ENCODE data around the gene SLC16A12. TPM values are rescaled to one million over a fixed set of nuclear protein-coding genes. Genes with fewer than 3 reads are reported as not detected.
"Not testable (repeated sequence)": the region's sequence is repeated elsewhere in the genome, so short reads cannot be mapped to it uniquely, and the experiment has no call there.

Gene SLC16A12
- total RNA-seq, 2 donors from 2014 or later: not detected

GRCh38 chr10:89466599-89467035 is 68.8 kb downstream of the SLC16A12 start:
- no peak for DNase-seq (ENCODE audit: low spot score in 2 of 2)
- H3K36me3 Mint-ChIP-seq: no peaks in the 10 kb centered on the region
- no peak overlapping the region for H3K27ac Mint-ChIP-seq
- H3K9me3 Mint-ChIP-seq: no peaks in the 10 kb centered on the region
- no peak for ATAC-seq

- ATAC-seq (no peak), DNase-seq (ENCODE audit: low spot score in 2 of 2) (no peak)
- H3K27ac Mint-ChIP-seq: no peak overlapping the region
- no peaks in the 10 kb centered on the region for H3K9me3 Mint-ChIP-seq
- no peaks in the 10 kb centered on the region for H3K36me3 Mint-ChIP-seq
Observed at GRCh38 chr10:89465196-89465595, 70.2 kb downstream of the SLC16A12 start.

GRCh38 chr10:89463846-89464537 is 71.4 kb downstream of the SLC16A12 start:
- DNase-seq (ENCODE audit: low spot score in 2 of 2): no peak
- Mint-ChIP-seq H3K27ac (no peak overlapping the region), H3K36me3 (no peaks in the 10 kb centered on the region), H3K9me3 (no peaks in the 10 kb centered on the region)
- ATAC-seq: no peak

- no peak for DNase-seq (ENCODE audit: low spot score in 2 of 2)
- no peaks in the 10 kb centered on the region for H3K9me3 Mint-ChIP-seq
- no peak overlapping the region for H3K27ac Mint-ChIP-seq
- no peaks in the 10 kb centered on the region for H3K36me3 Mint-ChIP-seq
- ATAC-seq: no peak
Observed at GRCh38 chr10:89458784-89459183, 76.6 kb downstream of the SLC16A12 start.

- no peak overlapping the region for H3K27ac Mint-ChIP-seq
- H3K9me3 Mint-ChIP-seq: no peaks in the 10 kb centered on the region
- DNase-seq (ENCODE audit: low spot score in 2 of 2) (no peak), ATAC-seq (no peak)
- no peaks in the 10 kb centered on the region for H3K36me3 Mint-ChIP-seq
Observed at GRCh38 chr10:89458291-89458690, 77.1 kb downstream of the SLC16A12 start.

GRCh38 chr10:89454561-89455347 is 80.6 kb downstream of the SLC16A12 start:
- no peak for ATAC-seq
- no peaks in the 10 kb centered on the region for H3K36me3 Mint-ChIP-seq
- H3K27ac Mint-ChIP-seq: no peak overlapping the region
- DNase-seq (ENCODE audit: low spot score in 2 of 2): no peak
- no peaks in the 10 kb centered on the region for H3K9me3 Mint-ChIP-seq

GRCh38 chr10:89452193-89452592 is 83.2 kb downstream of the SLC16A12 start:
- ATAC-seq: peak in 1 of 2 donors; percentile 18
- Mint-ChIP-seq H3K27ac (no peak overlapping the region), H3K36me3 (no peaks in the 10 kb centered on the region), H3K9me3 (peaks cover 0 to 5% of the 10 kb centered on the region in 2 donors)
- DNase-seq (ENCODE audit: low spot score in 2 of 2): no peak

GRCh38 chr10:89450901-89451300 is 84.5 kb downstream of the SLC16A12 start:
- ATAC-seq: no peak
- no peak overlapping the region for H3K27ac Mint-ChIP-seq

GRCh38 chr10:89444819-89445218 is 90.6 kb downstream of the SLC16A12 start:
- not testable (repeated sequence) for ATAC-seq
- H3K9me3 Mint-ChIP-seq: peaks cover 7 to 11% of the 10 kb centered on the region in 2 donors

More at GRCh38 chr10:89450901-89451300, 84.5 kb downstream of the SLC16A12 start:
- Mint-ChIP-seq H3K9me3 (peaks cover 1 to 7% of the 10 kb centered on the region in 2 donors), H3K36me3 (peaks cover 0 to 2% of the 10 kb centered on the region in 2 donors)
- no peak for DNase-seq (ENCODE audit: low spot score in 2 of 2)

GRCh38 chr10:89442289-89442688 is 93.1 kb downstream of the SLC16A12 start:
- H3K36me3 Mint-ChIP-seq: peaks cover 0 to 6% of the 10 kb centered on the region in 2 donors
- no peak for DNase-seq (ENCODE audit: low spot score in 2 of 2)
- no peak overlapping the region for H3K27ac Mint-ChIP-seq
- peak in 1 of 2 donors; percentile 76 for ATAC-seq
- peaks cover 6 to 7% of the 10 kb centered on the region in 2 donors for H3K9me3 Mint-ChIP-seq

More at GRCh38 chr10:89444819-89445218, 90.6 kb downstream of the SLC16A12 start:
- not testable (repeated sequence) for H3K27ac Mint-ChIP-seq; H3K36me3 Mint-ChIP-seq; DNase-seq (ENCODE audit: low spot score in 2 of 2)

GRCh38 chr10:89440226-89441009 is 95.0 kb downstream of the SLC16A12 start:
- Mint-ChIP-seq H3K36me3 (peaks cover 0 to under 1% of the 10 kb centered on the region in 2 donors), H3K9me3 (peaks cover 0 to under 1% of the 10 kb centered on the region in 2 donors), H3K27ac (no peak overlapping the region)
- DNase-seq (ENCODE audit: low spot score in 2 of 2): no peak
- ATAC-seq: no peak

GRCh38 chr10:89438525-89438924 is 96.9 kb downstream of the SLC16A12 start:
- no peaks in the 10 kb centered on the region for H3K9me3 Mint-ChIP-seq
- DNase-seq (ENCODE audit: low spot score in 2 of 2): no peak
- H3K36me3 Mint-ChIP-seq: no peaks in the 10 kb centered on the region
- H3K27ac Mint-ChIP-seq: no peak overlapping the region
- no peak for ATAC-seq

- DNase-seq (ENCODE audit: low spot score in 2 of 2) (no peak), ATAC-seq (no peak)
- Mint-ChIP-seq H3K36me3 (no peaks in the 10 kb centered on the region), H3K9me3 (no peaks in the 10 kb centered on the region), H3K27ac (no peak overlapping the region)
Observed at GRCh38 chr10:89431977-89432376, 103.4 kb downstream of the SLC16A12 start.

- no peak for ATAC-seq
- Mint-ChIP-seq H3K9me3 (no peaks in the 10 kb centered on the region), H3K36me3 (no peaks in the 10 kb centered on the region), H3K27ac (no peak overlapping the region)
- no peak for DNase-seq (ENCODE audit: low spot score in 2 of 2)
Observed at GRCh38 chr10:89428877-89429276, 106.5 kb downstream of the SLC16A12 start.

- no peak overlapping the region for H3K27ac Mint-ChIP-seq
- DNase-seq (ENCODE audit: low spot score in 2 of 2) (no peak), ATAC-seq (no peak)
- no peaks in the 10 kb centered on the region for H3K9me3 Mint-ChIP-seq
- no peaks in the 10 kb centered on the region for H3K36me3 Mint-ChIP-seq
Observed at GRCh38 chr10:89427629-89428028, 107.8 kb downstream of the SLC16A12 start.

- H3K27ac Mint-ChIP-seq: no peak overlapping the region
- no peaks in the 10 kb centered on the region for H3K9me3 Mint-ChIP-seq
- DNase-seq (ENCODE audit: low spot score in 2 of 2) (no peak), ATAC-seq (peak; percentile 57 to 65)
- peaks cover 0 to 2% of the 10 kb centered on the region in 2 donors for H3K36me3 Mint-ChIP-seq
Observed at GRCh38 chr10:89426230-89426868, 109.0 kb downstream of the SLC16A12 start.

Data from activated naive CD4-positive, alpha-beta T cell treated with anti-CD3 and anti-CD28 coated beads, Interleukin-2, amount 50 U/mL, for 72 hours (primary cell).